PC-3 (cell line): Measurements from ENCODE around the gene TRIM26. TPM values are rescaled to one million over a fixed set of nuclear protein-coding genes. Genes with fewer than 3 reads are reported as not detected.
"Not testable (repeated sequence)": the region's sequence is repeated elsewhere in the genome, so short reads cannot be mapped to it uniquely, and the experiment has no call there.

ENCODE experiments used
- ATAC-seq: fragments of 200-7000 bp; cut with Tn5 transposase; 2 replicates; pipeline ENCODE4 v1.9.1; 2020; ENCODE audit warnings: mild to moderate bottlenecking, moderate library complexity
- BruUV-seq: library from RNA; stranded (reverse); fragments of 400-500 nt; replicated peaks from 2 replicates; lab custom pipeline; 2021; lab: Mats Ljungman, UMichigan
- CTCF ChIA-PET: fragments of 300-600 bp; sonication (Branson Sonifier 250); formaldehyde crosslinking; loops from one replicate; lab custom pipeline; 2022; ENCODE audit warnings: antibody characterized with exemption; lab: Charles Lee
- POLR2A ChIA-PET: fragments of 300-600 bp; sonication (Branson Sonifier 250); formaldehyde crosslinking; loops from one replicate; lab custom pipeline; 2022; ENCODE audit warnings: antibody characterized with exemption; ENCODE audit not compliant: unreplicated experiment; lab: Charles Lee
- DNase-seq: peaks from one replicate; pipeline ENCODE4 v3.0.0-alpha.2; 2015
- H2AFZ ChIP-seq: fragments of 300-600 bp; sonication (generic); 2 replicates; pipeline ENCODE4 v1.6.0; 2016; ENCODE audit warnings: antibody characterized with exemption, low read length
- H3F3A ChIP-seq: fragments of 300-600 bp; sonication (generic); one replicate; pipeline ENCODE4 v1.6.0; 2017; ENCODE audit warnings: antibody characterized with exemption, low read length, control low read depth, mild to moderate bottlenecking; ENCODE audit not compliant: unreplicated experiment
- H3K27ac ChIP-seq: fragments of 300-600 bp; sonication (generic); 2 replicates; pipeline ENCODE4 v1.5.1; 2016; ENCODE audit warnings: mild to moderate bottlenecking, low read length
- H3K27me3 ChIP-seq: fragments of 300-600 bp; sonication (generic); 2 replicates; pipeline ENCODE4 v1.6.1; 2016; ENCODE audit warnings: low read length, mixed read lengths
- H3K36me3 ChIP-seq: fragments of 300-600 bp; sonication (generic); 2 replicates; pipeline ENCODE4 v1.6.1; 2016; ENCODE audit warnings: low read depth, mixed run types, low read length, mixed read lengths
- H3K4me1 ChIP-seq: fragments of 300-600 bp; sonication (generic); 2 replicates; pipeline ENCODE4 v1.5.1; 2016; ENCODE audit warnings: low read length; ENCODE audit not compliant: insufficient read depth
- H3K4me2 ChIP-seq: fragments of 300-600 bp; sonication (generic); 2 replicates; pipeline ENCODE4 v1.6.0; 2016; ENCODE audit warnings: low read length
- H3K4me3 ChIP-seq: fragments of 300-600 bp; sonication (generic); 2 replicates; pipeline ENCODE4 v1.5.1; 2016; ENCODE audit warnings: mild to moderate bottlenecking, low read length, mixed read lengths
- H3K79me2 ChIP-seq: fragments of 300-600 bp; sonication (generic); 2 replicates; pipeline ENCODE4 v1.6.1; 2017; ENCODE audit warnings: low read length, mixed read lengths
- H3K9ac ChIP-seq: fragments of 300-600 bp; sonication (generic); 2 replicates; pipeline ENCODE4 v1.6.0; 2016; ENCODE audit warnings: mild to moderate bottlenecking, low read length
- H3K9me2 ChIP-seq: fragments of 300-600 bp; sonication (generic); replicated peaks from 2 replicates; pipeline ENCODE4 v1.6.1; 2016; ENCODE audit warnings: mixed run types, low read length, mixed read lengths
- H3K9me3 ChIP-seq: fragments of 300-600 bp; sonication (generic); 2 replicates; pipeline ENCODE4 v1.6.1; 2016; ENCODE audit warnings: low read length, mixed read lengths
- H4K20me1 ChIP-seq: fragments of 300-600 bp; sonication (generic); 2 replicates; pipeline ENCODE4 v1.6.1; 2016; ENCODE audit warnings: low read length, mixed read lengths
- CTCF ChIP-seq: fragments of 300-600 bp; sonication (generic); conservative IDR thresholded peaks from 2 replicates; pipeline ENCODE4 v1.5.1; 2017; ENCODE audit warnings: antibody characterized with exemption, low read depth, mild to moderate bottlenecking, low read length
- EZH2 ChIP-seq: fragments of 300-600 bp; sonication (generic); IDR thresholded peaks from one replicate; pipeline ENCODE4 v1.6.1; 2017; ENCODE audit warnings: antibody characterized with exemption, mild to moderate bottlenecking, low read length; ENCODE audit not compliant: unreplicated experiment
- EZH2phosphoT487 ChIP-seq: fragments of 300-600 bp; sonication (generic); IDR thresholded peaks from 2 replicates; pipeline ENCODE4 v1.6.1; 2018; ENCODE audit warnings: mild to moderate bottlenecking, antibody characterized with exemption, low read length, borderline replicate concordance
- intact Hi-C: fragments of 100-400 bp; cut with micrococcal nuclease; formaldehyde crosslinking; loops from 2 replicates; pipeline ENCODE4 v1.9.0; 2023
- total RNA-seq: library from RNA; depleted of rRNA; stranded (reverse); fragments of >200 nt; gene quantifications from 2 replicates; pipeline ENCODE4 v1.2.3, GENCODE V29; 2014

TRIM26 gene
- total RNA-seq, 1 experiment from 2014 or later = 48.1 TPM

GRCh38 chr6:30143780-30144179 is 69.4 kb downstream of the TRIM26 start:
- ChIA-PET CTCF (no interaction called here), POLR2A (no interaction called here)
- TF ChIP-seq EZH2 = no peak
- no peak for TF ChIP-seq EZH2phosphoT487
- no peak for TF ChIP-seq CTCF
- no peaks in the 10 kb centered on the region for H3K9me2 ChIP-seq
- no peaks in the 10 kb centered on the region for H3K79me2 ChIP-seq
- no peak overlapping the region for H3K4me2 ChIP-seq
- no peaks in the 10 kb centered on the region for H3K4me1 ChIP-seq
- no peaks in the 10 kb centered on the region for H3K9me3 ChIP-seq
- H2AFZ ChIP-seq = no peak overlapping the region
- H3F3A ChIP-seq = no peaks in the 10 kb centered on the region
- no peak overlapping the region for H3K9ac ChIP-seq
- no TSS peak for BruUV-seq
- H4K20me1 ChIP-seq = no peaks in the 10 kb centered on the region
- ATAC-seq = no peak
- H3K36me3 ChIP-seq = no peaks in the 10 kb centered on the region
- DNase-seq = no peak
- H3K27me3 ChIP-seq = peaks cover 11% of the 10 kb centered on the region; the same call in 1 of the 2 replicates
- no peak overlapping the region for H3K27ac ChIP-seq
- no peak overlapping the region for H3K4me3 ChIP-seq
- intact Hi-C loops = no loop called here

GRCh38 chr6:30142665-30143064 is 70.5 kb downstream of the TRIM26 start:
- CTCF ChIA-PET = interaction anchor here (0.7 kb wide), 1 partner anchor 344 kb away, joined by 4 read pairs; no protein-coding TSS in a partner anchor
- POLR2A ChIA-PET = no interaction called here
- no TSS peak for BruUV-seq

GRCh38 chr6:30140240-30140639 is 73.0 kb downstream of the TRIM26 start:
- H3K79me2 ChIP-seq, CTCF ChIA-PET, H3K4me3 ChIP-seq, H3K36me3 ChIP-seq, H3K9me3 ChIP-seq, intact Hi-C loops, POLR2A ChIA-PET, H4K20me1 ChIP-seq, ATAC-seq, H3K4me2 ChIP-seq, H3K4me1 ChIP-seq, H3F3A ChIP-seq, H3K9ac ChIP-seq, DNase-seq, H3K9me2 ChIP-seq, BruUV-seq, H3K27ac ChIP-seq, H2AFZ ChIP-seq: not testable (repeated sequence)
- peaks cover 11% of the 10 kb centered on the region; the same call in 1 of the 2 replicates for H3K27me3 ChIP-seq

More at GRCh38 chr6:30142665-30143064, 70.5 kb downstream of the TRIM26 start:
- Histone ChIP-seq H3K4me3 (no peak overlapping the region), H3K36me3 (no peaks in the 10 kb centered on the region), H3F3A (no peaks in the 10 kb centered on the region), H3K9ac (no peak overlapping the region), H3K4me2 (no peak overlapping the region), H3K9me3 (no peaks in the 10 kb centered on the region), H3K79me2 (no peaks in the 10 kb centered on the region), H3K27me3 (peaks cover 11% of the 10 kb centered on the region; the same call in 1 of the 2 replicates), H3K27ac (no peak overlapping the region), H3K4me1 (no peaks in the 10 kb centered on the region), H2AFZ (no peak overlapping the region), H4K20me1 (no peaks in the 10 kb centered on the region), H3K9me2 (no peaks in the 10 kb centered on the region)
- TF ChIP-seq CTCF (no peak), EZH2 (no peak), EZH2phosphoT487 (no peak)
- intact Hi-C loops = no loop called here
- ATAC-seq (no peak), DNase-seq (no peak)
